ENCODE results near the gene RNASEH2A.
A peak's percentile ranks its signal among the peaks of the same experiment; 100 is the strongest.

Gene RNASEH2A

DNA sequence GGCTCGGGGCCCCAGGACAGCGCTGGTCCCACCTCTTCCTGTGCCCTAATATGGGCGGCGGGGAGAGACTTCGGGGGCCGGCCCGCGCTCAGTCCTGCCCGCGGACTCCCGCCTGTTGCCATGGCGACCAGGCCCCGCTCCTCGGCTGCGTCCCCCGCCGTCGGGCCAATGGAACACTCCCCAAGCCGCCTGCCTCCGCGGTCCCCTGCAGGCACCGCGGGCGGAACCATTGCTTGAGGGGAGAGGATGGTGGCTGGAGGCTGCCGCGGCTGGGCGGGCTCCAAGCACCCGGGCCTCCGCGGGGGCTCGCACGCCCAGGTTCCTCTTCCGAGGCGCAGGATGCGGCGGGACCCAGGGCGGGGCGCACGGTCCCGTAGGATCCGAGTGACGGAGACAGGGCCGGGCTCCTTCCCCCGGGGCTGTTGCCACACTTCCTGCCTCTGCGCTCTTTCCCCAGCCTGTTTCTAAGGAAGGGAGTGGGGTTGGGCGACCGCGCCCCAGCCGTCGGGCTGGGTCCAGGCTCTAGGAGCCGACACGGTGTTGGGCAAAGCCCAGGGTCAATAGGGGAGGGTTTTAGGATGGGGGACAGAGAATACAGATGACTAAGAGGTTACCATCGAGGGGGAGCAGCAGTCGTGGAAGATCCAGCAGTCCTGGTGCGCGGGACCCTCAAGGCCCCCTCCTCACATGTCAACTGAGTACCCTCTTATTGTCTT, 16.3 kb upstream of the RNASEH2A start:
- Histone ChIP-seq H3K36me3 (replicated peaks; ENCODE audit: low read depth, low read length) (peaks cover 16% of the 10 kb centered on the region), H3K4me1 (ENCODE audit: low read length) (peaks cover 57% of the 10 kb centered on the region), H3K27me3 (ENCODE audit: low read depth, low read length) (no peaks in the 10 kb centered on the region), H3K79me2 (ENCODE audit: low read length) (peaks cover 50% of the 10 kb centered on the region), H4K20me1 (ENCODE audit: insufficient read depth, low read length) (peaks cover 4% of the 10 kb centered on the region; the same call in 1 of the 2 replicates), H3K9me3 (ENCODE audit: insufficient read depth, low read length) (no peaks in the 10 kb centered on the region), H3K9ac (ENCODE audit: low read length) (peak overlapping the region; percentile 100), H3K27ac (ENCODE audit: low read length) (peak overlapping the region; percentile 97), H2AFZ (ENCODE audit: low read depth, low read length) (no peak overlapping the region), H3K4me3 (ENCODE audit: low read length) (peak overlapping the region; percentile 87), H3K4me2 (ENCODE audit: low read length) (peak overlapping the region; percentile 96)
- TF ChIP-seq EZH2phosphoT487 (IDR thresholded peaks at IDR 0.05; ENCODE audit: low read depth), result no peak
- TF ChIP-seq, protein P1, sequence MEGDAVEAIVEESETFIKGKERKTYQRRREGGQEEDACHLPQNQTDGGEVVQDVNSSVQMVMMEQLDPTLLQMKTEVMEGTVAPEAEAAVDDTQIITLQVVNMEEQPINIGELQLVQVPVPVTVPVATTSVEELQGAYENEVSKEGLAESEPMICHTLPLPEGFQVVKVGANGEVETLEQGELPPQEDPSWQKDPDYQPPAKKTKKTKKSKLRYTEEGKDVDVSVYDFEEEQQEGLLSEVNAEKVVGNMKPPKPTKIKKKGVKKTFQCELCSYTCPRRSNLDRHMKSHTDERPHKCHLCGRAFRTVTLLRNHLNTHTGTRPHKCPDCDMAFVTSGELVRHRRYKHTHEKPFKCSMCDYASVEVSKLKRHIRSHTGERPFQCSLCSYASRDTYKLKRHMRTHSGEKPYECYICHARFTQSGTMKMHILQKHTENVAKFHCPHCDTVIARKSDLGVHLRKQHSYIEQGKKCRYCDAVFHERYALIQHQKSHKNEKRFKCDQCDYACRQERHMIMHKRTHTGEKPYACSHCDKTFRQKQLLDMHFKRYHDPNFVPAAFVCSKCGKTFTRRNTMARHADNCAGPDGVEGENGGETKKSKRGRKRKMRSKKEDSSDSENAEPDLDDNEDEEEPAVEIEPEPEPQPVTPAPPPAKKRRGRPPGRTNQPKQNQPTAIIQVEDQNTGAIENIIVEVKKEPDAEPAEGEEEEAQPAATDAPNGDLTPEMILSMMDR (IDR thresholded peaks at IDR 0.05; ENCODE audit: low read depth, low read length), result no peak

DNA sequence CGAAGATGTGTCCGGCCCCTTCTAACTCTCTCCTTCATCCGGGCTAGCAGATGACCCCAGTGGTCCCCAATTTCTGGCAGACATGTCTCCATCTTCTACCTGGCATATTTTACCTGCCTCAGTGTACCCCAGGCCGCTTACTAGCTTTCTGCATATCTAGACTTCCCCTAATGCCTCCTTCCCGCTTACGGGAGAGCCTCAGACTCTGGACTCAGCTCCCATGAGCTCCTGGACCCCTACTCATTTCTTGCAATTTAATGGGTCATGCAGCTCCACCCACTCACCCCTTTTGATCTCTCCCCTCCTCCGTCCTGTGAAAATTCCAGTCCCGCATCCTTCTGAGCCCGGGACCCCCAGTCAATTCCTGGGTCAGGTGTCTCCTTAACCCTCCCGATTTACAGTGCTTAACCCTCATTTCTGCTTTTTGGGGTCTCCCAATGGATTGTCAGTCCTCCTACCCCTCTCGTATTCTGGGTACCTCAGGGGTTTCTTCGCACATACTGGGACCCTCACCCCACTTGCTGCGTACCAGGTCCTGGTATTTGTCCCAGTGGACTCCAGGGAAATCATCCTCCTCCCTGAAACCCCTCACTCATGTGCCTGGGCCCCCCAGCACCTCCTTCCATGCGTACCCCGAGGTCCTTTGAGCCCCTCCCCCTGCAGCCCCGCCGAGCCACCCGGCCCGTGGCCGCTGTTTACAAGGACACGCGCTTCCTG, 15.6 kb upstream of the RNASEH2A start:
- peak overlapping the region; percentile 89 for H3K9ac ChIP-seq (ENCODE audit: low read length)
- H2AFZ ChIP-seq (ENCODE audit: low read depth, low read length), result no peak overlapping the region
- H3K36me3 ChIP-seq (replicated peaks; ENCODE audit: low read depth, low read length), result peaks cover 16% of the 10 kb centered on the region
- H3K4me2 ChIP-seq (ENCODE audit: low read length), result peak overlapping the region; percentile 96
- H3K9me3 ChIP-seq (ENCODE audit: insufficient read depth, low read length), result no peaks in the 10 kb centered on the region
- peaks cover 56% of the 10 kb centered on the region for H3K4me1 ChIP-seq (ENCODE audit: low read length)
- peak overlapping the region; percentile 87 for H3K4me3 ChIP-seq (ENCODE audit: low read length)
- peaks cover 4% of the 10 kb centered on the region; the same call in 1 of the 2 replicates for H4K20me1 ChIP-seq (ENCODE audit: insufficient read depth, low read length)
- TF ChIP-seq, protein P1 (IDR thresholded peaks at IDR 0.05; ENCODE audit: low read depth, low read length), result no peak
- no peak for TF ChIP-seq EZH2phosphoT487 (IDR thresholded peaks at IDR 0.05; ENCODE audit: low read depth)
- H3K27me3 ChIP-seq (ENCODE audit: low read depth, low read length), result no peaks in the 10 kb centered on the region
- peak overlapping the region; percentile 97 for H3K27ac ChIP-seq (ENCODE audit: low read length)
- peaks cover 54% of the 10 kb centered on the region for H3K79me2 ChIP-seq (ENCODE audit: low read length)

DNA sequence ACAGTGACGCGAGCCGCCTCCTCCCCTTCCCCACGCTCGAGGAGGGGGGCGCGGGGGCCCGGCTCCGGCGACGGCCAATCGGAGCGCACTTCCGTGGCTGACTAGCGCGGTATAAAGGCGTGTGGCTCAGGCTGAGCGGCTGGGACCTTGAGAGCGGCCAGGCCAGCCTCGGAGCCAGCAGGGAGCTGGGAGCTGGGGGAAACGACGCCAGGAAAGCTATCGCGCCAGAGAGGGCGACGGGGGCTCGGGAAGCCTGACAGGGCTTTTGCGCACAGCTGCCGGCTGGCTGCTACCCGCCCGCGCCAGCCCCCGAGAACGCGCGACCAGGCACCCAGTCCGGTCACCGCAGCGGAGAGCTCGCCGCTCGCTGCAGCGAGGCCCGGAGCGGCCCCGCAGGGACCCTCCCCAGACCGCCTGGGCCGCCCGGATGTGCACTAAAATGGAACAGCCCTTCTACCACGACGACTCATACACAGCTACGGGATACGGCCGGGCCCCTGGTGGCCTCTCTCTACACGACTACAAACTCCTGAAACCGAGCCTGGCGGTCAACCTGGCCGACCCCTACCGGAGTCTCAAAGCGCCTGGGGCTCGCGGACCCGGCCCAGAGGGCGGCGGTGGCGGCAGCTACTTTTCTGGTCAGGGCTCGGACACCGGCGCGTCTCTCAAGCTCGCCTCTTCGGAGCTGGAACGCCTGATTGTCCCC, 14.9 kb upstream of the RNASEH2A start, which contains the start of gene JUNB:
TSS of gene JUNB (plus strand) at position 142 of the 706 bp plus-strand sequence. CDS start at position 428, 286 bp downstream.
- Histone ChIP-seq H3K36me3 (replicated peaks; ENCODE audit: low read depth, low read length) (peaks cover 16% of the 10 kb centered on the region), H4K20me1 (ENCODE audit: insufficient read depth, low read length) (peaks cover 4% of the 10 kb centered on the region; the same call in 1 of the 2 replicates), H2AFZ (ENCODE audit: low read depth, low read length) (no peak within 1 kb of the TSS), H3K27ac (ENCODE audit: low read length) (peak within 1 kb of the TSS; percentile 97), H3K79me2 (ENCODE audit: low read length) (peaks cover 55% of the 10 kb centered on the region), H3K4me3 (ENCODE audit: low read length) (peak within 1 kb of the TSS; percentile 87), H3K4me2 (ENCODE audit: low read length) (peak within 1 kb of the TSS; percentile 96), H3K4me1 (ENCODE audit: low read length) (peaks cover 56% of the 10 kb centered on the region), H3K9me3 (ENCODE audit: insufficient read depth, low read length) (no peaks in the 10 kb centered on the region), H3K27me3 (ENCODE audit: low read depth, low read length) (no peaks in the 10 kb centered on the region), H3K9ac (ENCODE audit: low read length) (peak within 1 kb of the TSS; percentile 98)
- TF ChIP-seq, protein P1 (IDR thresholded peaks at IDR 0.05; ENCODE audit: low read depth, low read length), result no peak

Data from OCI-LY3 (cell line).